ENCODE results near the gene CALML5. TPM values are rescaled to one million over a fixed set of nuclear protein-coding genes. Genes with fewer than 3 reads are reported as not detected.

CALML5 gene
- total RNA-seq, 2 donors from 2014 or later, result not detected

DNA sequence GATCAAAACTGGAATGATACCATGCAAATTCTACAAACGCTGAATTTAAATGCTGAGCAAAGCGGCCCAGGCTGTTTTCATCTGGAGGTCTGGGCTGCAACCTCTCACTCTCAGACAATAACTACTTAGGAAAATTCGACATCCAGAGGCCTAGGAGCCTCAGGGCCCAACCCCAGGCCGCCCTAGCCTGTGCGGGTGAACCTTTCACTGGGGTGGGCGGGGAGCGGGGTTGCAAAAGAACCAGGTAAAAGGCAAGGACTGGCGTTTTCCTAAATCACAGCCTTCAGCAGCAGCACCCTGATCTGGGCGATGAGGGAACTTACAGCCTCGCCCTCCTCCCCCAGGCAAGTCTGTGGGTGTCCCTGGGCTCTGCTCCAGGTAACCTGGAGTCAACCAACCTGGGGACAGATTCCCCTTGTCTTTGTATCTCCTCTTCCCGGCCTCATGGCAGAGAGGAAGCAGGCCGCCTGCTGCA lies 33.4 kb downstream of the CALML5 start:
- intact Hi-C loops (cut with DNase I), result no loop called here
- WGBS, 2 donors, result 65 to 69% methylated on average over 9 to 12 of the region's 12 CpGs
- Histone ChIP-seq H3K4me1 (peaks cover 18% of the 10 kb centered on the region), H3K9me3 (no peaks in the 10 kb centered on the region), H3K27ac (peak overlapping the region; percentile 52 to 80 (median 80)), H3K27me3 (no peaks in the 10 kb centered on the region), H3K4me3 (no peak overlapping the region), H3K36me3 (replicated peaks in 1 of 2; ENCODE audit: insufficient read depth in 1 of 2, low read depth in 2 of 2) (no peaks in the 10 kb centered on the region)
- ATAC-seq, result no peak
- no peak for DNase-seq
- no peak for TF ChIP-seq POLR2A (IDR thresholded peaks at IDR 0.05)
- TF ChIP-seq, protein P1, sequence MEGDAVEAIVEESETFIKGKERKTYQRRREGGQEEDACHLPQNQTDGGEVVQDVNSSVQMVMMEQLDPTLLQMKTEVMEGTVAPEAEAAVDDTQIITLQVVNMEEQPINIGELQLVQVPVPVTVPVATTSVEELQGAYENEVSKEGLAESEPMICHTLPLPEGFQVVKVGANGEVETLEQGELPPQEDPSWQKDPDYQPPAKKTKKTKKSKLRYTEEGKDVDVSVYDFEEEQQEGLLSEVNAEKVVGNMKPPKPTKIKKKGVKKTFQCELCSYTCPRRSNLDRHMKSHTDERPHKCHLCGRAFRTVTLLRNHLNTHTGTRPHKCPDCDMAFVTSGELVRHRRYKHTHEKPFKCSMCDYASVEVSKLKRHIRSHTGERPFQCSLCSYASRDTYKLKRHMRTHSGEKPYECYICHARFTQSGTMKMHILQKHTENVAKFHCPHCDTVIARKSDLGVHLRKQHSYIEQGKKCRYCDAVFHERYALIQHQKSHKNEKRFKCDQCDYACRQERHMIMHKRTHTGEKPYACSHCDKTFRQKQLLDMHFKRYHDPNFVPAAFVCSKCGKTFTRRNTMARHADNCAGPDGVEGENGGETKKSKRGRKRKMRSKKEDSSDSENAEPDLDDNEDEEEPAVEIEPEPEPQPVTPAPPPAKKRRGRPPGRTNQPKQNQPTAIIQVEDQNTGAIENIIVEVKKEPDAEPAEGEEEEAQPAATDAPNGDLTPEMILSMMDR (IDR thresholded peaks at IDR 0.05), result no peak

GRCh38 chr10:5464546-5464945 lies 34.8 kb downstream of the CALML5 start:
- intact Hi-C loops (cut with DNase I), result no loop called here
- Histone ChIP-seq H3K4me1 (peaks cover 18% of the 10 kb centered on the region), H3K4me3 (no peak overlapping the region), H3K36me3 (replicated peaks in 1 of 2; ENCODE audit: insufficient read depth in 1 of 2, low read depth in 2 of 2) (no peaks in the 10 kb centered on the region), H3K27ac (no peak overlapping the region), H3K27me3 (no peaks in the 10 kb centered on the region), H3K9me3 (no peaks in the 10 kb centered on the region)
- WGBS, 2 donors, result 73 to 83% methylated on average over 5 of the region's 5 CpGs
- TF ChIP-seq, protein P1 (IDR thresholded peaks at IDR 0.05), result no peak
- TF ChIP-seq POLR2A (IDR thresholded peaks at IDR 0.05), result no peak
- ATAC-seq, result no peak
- DNase-seq, result no peak

- ATAC-seq, result no peak
- no peak overlapping the region for H3K4me3 ChIP-seq
- no peaks in the 10 kb centered on the region for H3K27me3 ChIP-seq
- H3K4me1 ChIP-seq, result peaks cover 18% of the 10 kb centered on the region
- H3K27ac ChIP-seq, result no peak overlapping the region
- TF ChIP-seq POLR2A (IDR thresholded peaks at IDR 0.05), result no peak
- TF ChIP-seq, protein P1 (IDR thresholded peaks at IDR 0.05), result no peak
- peaks cover 0 to 2% of the 10 kb centered on the region in 2 donors for H3K36me3 ChIP-seq (replicated peaks in 1 of 2; ENCODE audit: insufficient read depth in 1 of 2, low read depth in 2 of 2)
- WGBS, 2 donors, result 94 to 96% methylated on average over 6 to 7 of the region's 7 CpGs
- no peaks in the 10 kb centered on the region for H3K9me3 ChIP-seq
- intact Hi-C loops (cut with DNase I), result no loop called here
- DNase-seq, result no peak
Observed at GRCh38 chr10:5462841-5463293, 36.5 kb downstream of the CALML5 start.

DNA sequence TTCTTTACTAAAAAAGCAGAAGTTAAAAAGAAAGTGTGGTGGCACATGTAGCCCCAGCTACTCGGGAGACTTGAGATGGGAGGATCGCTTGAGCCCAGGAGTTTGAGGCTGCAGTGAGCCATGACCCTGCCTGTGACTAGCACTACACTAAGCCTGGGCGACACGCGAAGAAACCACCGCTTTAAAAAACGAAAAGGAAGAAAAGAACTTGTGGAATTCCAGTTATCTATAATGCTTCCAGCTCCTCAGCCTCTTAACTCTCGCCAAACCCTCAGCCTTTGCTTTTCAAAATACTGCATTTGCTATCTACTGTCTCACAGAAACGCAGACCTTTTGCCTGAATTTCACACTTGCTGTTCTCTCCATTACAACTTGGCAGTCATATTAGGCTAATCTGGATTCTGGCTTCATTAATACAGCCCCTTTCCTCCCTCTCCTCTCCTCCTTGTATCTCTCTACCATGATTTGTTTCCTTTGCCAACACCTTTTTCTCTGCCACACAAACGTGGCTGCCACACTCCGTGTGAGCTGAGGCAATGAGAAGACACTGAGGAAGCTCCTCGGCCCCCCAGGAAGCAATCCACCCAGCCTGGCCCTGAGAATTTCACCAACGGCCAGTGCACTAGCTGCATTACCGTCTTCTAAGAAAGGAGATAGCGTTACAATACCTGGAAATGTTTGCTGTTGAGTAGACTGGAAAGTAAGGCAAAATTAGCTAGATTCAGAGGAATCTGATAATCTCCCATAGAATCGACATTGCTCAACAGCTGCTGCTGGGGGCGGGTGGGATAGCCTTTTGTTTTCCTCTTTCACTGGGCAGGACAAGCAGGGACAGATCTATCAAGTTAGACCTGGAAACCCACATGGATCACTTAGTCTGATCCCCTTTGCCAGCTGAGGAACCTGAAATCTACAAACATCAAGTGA lies 37.2 kb downstream of the CALML5 start:
- no peak overlapping the region for H3K4me3 ChIP-seq
- no peak overlapping the region for H3K27ac ChIP-seq
- no peak for DNase-seq
- H3K27me3 ChIP-seq, result no peaks in the 10 kb centered on the region
- TF ChIP-seq, protein P1 (IDR thresholded peaks at IDR 0.05), result no peak
- TF ChIP-seq POLR2A (IDR thresholded peaks at IDR 0.05), result no peak
- no peaks in the 10 kb centered on the region for H3K9me3 ChIP-seq
- WGBS, 2 donors, result 69 to 78% methylated on average over 17 of the region's 17 CpGs
- no peak for ATAC-seq
- H3K4me1 ChIP-seq, result peaks cover 17% of the 10 kb centered on the region
- peaks cover 0 to 2% of the 10 kb centered on the region in 2 donors for H3K36me3 ChIP-seq (replicated peaks in 1 of 2; ENCODE audit: insufficient read depth in 1 of 2, low read depth in 2 of 2)
- intact Hi-C loops (cut with DNase I), result no loop called here

All from body of pancreas (tissue), 4 donors.